Measurements from ENCODE around the gene CORO2A.

DNA sequence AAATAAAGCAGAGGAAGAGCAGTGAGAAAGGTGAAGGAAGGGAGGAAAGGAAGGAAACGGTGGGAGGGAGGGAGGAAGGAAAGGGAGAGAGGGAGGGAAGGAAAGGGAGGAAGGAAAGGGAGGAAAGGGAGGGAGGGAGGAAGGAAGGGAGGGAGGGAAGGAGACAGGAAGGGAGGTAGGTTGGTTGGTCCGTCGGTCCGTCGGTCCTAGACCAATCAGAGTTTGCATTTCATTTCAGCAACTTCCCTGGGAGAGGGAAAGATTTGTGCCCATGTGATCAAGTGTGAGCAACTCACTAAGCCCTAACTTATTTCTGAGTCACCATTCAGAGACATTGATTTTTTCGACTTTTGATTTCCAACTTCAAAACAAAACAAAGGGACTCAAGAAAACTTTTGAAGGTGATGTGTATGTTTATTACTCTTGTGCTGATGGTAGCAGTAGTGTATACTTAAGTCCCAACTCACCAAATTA lies 117.1 kb downstream of the CORO2A start:
- TF ChIP-seq CREBL2 (CRISPR knock-in tag; IDR thresholded peaks at IDR 0.05; ENCODE audit: borderline replicate concordance) (no peak), ZNF274 (CRISPR knock-in tag; IDR thresholded peaks at IDR 0.05) (no peak), ATF7 (IDR thresholded peaks at IDR 0.05) (no peak), ATF7 (CRISPR knock-in tag; IDR thresholded peaks at IDR 0.05) (no peak), PLSCR1 (CRISPR knock-in tag; IDR thresholded peaks at IDR 0.05; ENCODE audit: borderline replicate concordance) (no peak), EP300 (IDR thresholded peaks at IDR 0.05; ENCODE audit: low read depth in 2 of 2, low read length in 2 of 2) (no peak), EP300 (CRISPR knock-in tag; IDR thresholded peaks at IDR 0.05; ENCODE audit: borderline replicate concordance) (no peak), POLR2AphosphoS5 (IDR thresholded peaks at IDR 0.05; ENCODE audit: low read depth, low read length) (no peak), EZH2 (conservative IDR thresholded peaks at IDR 0.05; ENCODE audit: low read depth, low read length) (no peak), ZNF552 (CRISPR knock-in tag; IDR thresholded peaks at IDR 0.05; ENCODE audit: borderline replicate concordance) (no peak), ZNF776 (CRISPR knock-in tag; IDR thresholded peaks at IDR 0.05) (no peak), ZNF766 (CRISPR knock-in tag; IDR thresholded peaks at IDR 0.05; ENCODE audit: borderline replicate concordance) (no peak)
- TF ChIP-seq, protein P1, sequence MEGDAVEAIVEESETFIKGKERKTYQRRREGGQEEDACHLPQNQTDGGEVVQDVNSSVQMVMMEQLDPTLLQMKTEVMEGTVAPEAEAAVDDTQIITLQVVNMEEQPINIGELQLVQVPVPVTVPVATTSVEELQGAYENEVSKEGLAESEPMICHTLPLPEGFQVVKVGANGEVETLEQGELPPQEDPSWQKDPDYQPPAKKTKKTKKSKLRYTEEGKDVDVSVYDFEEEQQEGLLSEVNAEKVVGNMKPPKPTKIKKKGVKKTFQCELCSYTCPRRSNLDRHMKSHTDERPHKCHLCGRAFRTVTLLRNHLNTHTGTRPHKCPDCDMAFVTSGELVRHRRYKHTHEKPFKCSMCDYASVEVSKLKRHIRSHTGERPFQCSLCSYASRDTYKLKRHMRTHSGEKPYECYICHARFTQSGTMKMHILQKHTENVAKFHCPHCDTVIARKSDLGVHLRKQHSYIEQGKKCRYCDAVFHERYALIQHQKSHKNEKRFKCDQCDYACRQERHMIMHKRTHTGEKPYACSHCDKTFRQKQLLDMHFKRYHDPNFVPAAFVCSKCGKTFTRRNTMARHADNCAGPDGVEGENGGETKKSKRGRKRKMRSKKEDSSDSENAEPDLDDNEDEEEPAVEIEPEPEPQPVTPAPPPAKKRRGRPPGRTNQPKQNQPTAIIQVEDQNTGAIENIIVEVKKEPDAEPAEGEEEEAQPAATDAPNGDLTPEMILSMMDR (CRISPR knock-in tag; IDR thresholded peaks at IDR 0.05): no peak
- TF ChIP-seq, protein P2, sequence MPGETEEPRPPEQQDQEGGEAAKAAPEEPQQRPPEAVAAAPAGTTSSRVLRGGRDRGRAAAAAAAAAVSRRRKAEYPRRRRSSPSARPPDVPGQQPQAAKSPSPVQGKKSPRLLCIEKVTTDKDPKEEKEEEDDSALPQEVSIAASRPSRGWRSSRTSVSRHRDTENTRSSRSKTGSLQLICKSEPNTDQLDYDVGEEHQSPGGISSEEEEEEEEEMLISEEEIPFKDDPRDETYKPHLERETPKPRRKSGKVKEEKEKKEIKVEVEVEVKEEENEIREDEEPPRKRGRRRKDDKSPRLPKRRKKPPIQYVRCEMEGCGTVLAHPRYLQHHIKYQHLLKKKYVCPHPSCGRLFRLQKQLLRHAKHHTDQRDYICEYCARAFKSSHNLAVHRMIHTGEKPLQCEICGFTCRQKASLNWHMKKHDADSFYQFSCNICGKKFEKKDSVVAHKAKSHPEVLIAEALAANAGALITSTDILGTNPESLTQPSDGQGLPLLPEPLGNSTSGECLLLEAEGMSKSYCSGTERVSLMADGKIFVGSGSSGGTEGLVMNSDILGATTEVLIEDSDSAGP (CRISPR knock-in tag; IDR thresholded peaks at IDR 0.05; ENCODE audit: borderline replicate concordance): no peak

Measured in HepG2 (cell line).